GM23338 (cell line): Measurements from ENCODE around the gene MPPED1. TPM values are rescaled to one million over a fixed set of nuclear protein-coding genes. Genes with fewer than 3 reads are reported as not detected.

Source experiments
- ATAC-seq: fragments of 200-7000 bp; cut with Tn5 transposase; 3 replicates; pipeline ENCODE4 v1.9.1; 2020
- DNase-seq: peaks from one replicate; pipeline ENCODE4 v3.0.0-alpha.2; 2015; ENCODE audit warnings: low spot score
- H2AFZ ChIP-seq: fragments of 200-600 bp; sonication (generic); 2 replicates; pipeline ENCODE4 v1.8.0; 2016; ENCODE audit warnings: antibody characterized with exemption, mild to moderate bottlenecking, moderate library complexity
- H3F3A ChIP-seq: fragments of 200-600 bp; sonication (generic); replicated peaks from 2 replicates; pipeline ENCODE4 v1.8.0; 2017; ENCODE audit warnings: antibody characterized with exemption, mixed run types, low read depth
- H3K27ac ChIP-seq: fragments of 200-600 bp; sonication (generic); 2 replicates; pipeline ENCODE4 v1.6.1; 2016; ENCODE audit warnings: low read depth
- H3K27me3 ChIP-seq: fragments of 200-600 bp; sonication (generic); 2 replicates; pipeline ENCODE4 v1.8.0; 2016; ENCODE audit warnings: mild to moderate bottlenecking, mixed run types, moderate library complexity; ENCODE audit not compliant: insufficient read depth
- H3K36me3 ChIP-seq: fragments of 200-600 bp; sonication (generic); 2 replicates; pipeline ENCODE4 v1.8.0; 2016; ENCODE audit warnings: mild to moderate bottlenecking; ENCODE audit not compliant: insufficient read depth
- H3K4me1 ChIP-seq: fragments of 200-600 bp; sonication (generic); 2 replicates; pipeline ENCODE4 v1.8.0; 2016; ENCODE audit warnings: mild to moderate bottlenecking, moderate library complexity; ENCODE audit not compliant: insufficient read depth
- H3K4me2 ChIP-seq: fragments of 200-600 bp; sonication (generic); 2 replicates; pipeline ENCODE4 v1.7.1; 2017; ENCODE audit warnings: mixed run types
- H3K4me3 ChIP-seq: fragments of 200-600 bp; sonication (generic); 2 replicates; pipeline ENCODE4 v1.6.1; 2016; ENCODE audit warnings: mixed run types
- H3K79me2 ChIP-seq: fragments of 200-600 bp; sonication (generic); replicated peaks from 2 replicates; pipeline ENCODE4 v1.8.0; 2017; ENCODE audit warnings: mild to moderate bottlenecking; ENCODE audit not compliant: insufficient read depth
- H3K9me2 ChIP-seq: fragments of 200-600 bp; sonication (generic); 2 replicates; pipeline ENCODE4 v1.8.0; 2017; ENCODE audit not compliant: insufficient read depth
- H4K20me1 ChIP-seq: fragments of 200-600 bp; sonication (generic); replicated peaks from 2 replicates; pipeline ENCODE4 v1.8.0; 2017; ENCODE audit warnings: mild to moderate bottlenecking; ENCODE audit not compliant: insufficient read depth
- H3K27ac Mint-ChIP-seq: 2 replicates; pipeline ENCODE4 v1.8.0; 2020; ENCODE audit warnings: inconsistent platforms, mild to moderate bottlenecking, moderate library complexity, mixed read lengths
- H3K27me3 Mint-ChIP-seq: 3 replicates; pipeline ENCODE4 v1.8.0; 2022; ENCODE audit warnings: low read depth, mild to moderate bottlenecking, moderate library complexity, mixed read lengths, inconsistent platforms; ENCODE audit not compliant: insufficient read depth, poor library complexity
- H3K36me3 Mint-ChIP-seq: 3 replicates; pipeline ENCODE4 v1.8.0; 2021; ENCODE audit warnings: low read depth, mild to moderate bottlenecking, inconsistent platforms, moderate library complexity, mixed read lengths
- H3K4me1 Mint-ChIP-seq: 3 replicates; pipeline ENCODE4 v1.8.0; 2020; ENCODE audit warnings: mild to moderate bottlenecking, inconsistent platforms, mixed read lengths
- H3K4me3 Mint-ChIP-seq: 3 replicates; pipeline ENCODE4 v1.8.0; 2021; ENCODE audit warnings: moderate library complexity, mild to moderate bottlenecking, inconsistent platforms, mixed read lengths
- H3K9me3 Mint-ChIP-seq: 3 replicates; pipeline ENCODE4 v1.8.0; 2020; ENCODE audit warnings: moderate library complexity, mild to moderate bottlenecking, inconsistent platforms, mixed read lengths
- CREB1 ChIP-seq: fragments of 250-450 bp; sonication (Bioruptor Pico); IDR thresholded peaks from 2 replicates; pipeline ENCODE4 v1.5.0; 2020; ENCODE audit warnings: low read depth, mild to moderate bottlenecking, moderate library complexity
- ETS1 ChIP-seq: IDR thresholded peaks from 2 replicates; pipeline ENCODE4 v1.6.1; 2016; ENCODE audit warnings: antibody characterized with exemption
- EZH2 ChIP-seq: fragments of 200-600 bp; sonication (generic); IDR thresholded peaks from one replicate; pipeline ENCODE4 v1.8.0; 2017; ENCODE audit warnings: antibody characterized with exemption, mild to moderate bottlenecking, low read depth; ENCODE audit not compliant: unreplicated experiment
- EZH2phosphoT487 ChIP-seq: fragments of 200-600 bp; sonication (generic); IDR thresholded peaks from one replicate; pipeline ENCODE4 v1.8.1; 2018; ENCODE audit warnings: antibody characterized with exemption; ENCODE audit not compliant: unreplicated experiment
- JUNB ChIP-seq: IDR thresholded peaks from one replicate; pipeline ENCODE4 v1.6.1; 2016; ENCODE audit warnings: antibody characterized with exemption; ENCODE audit not compliant: unreplicated experiment
- NANOG ChIP-seq: IDR thresholded peaks from 2 replicates; pipeline ENCODE4 v1.6.1; 2016; ENCODE audit warnings: antibody characterized with exemption, borderline replicate concordance
- POLR2AphosphoS5 ChIP-seq: IDR thresholded peaks from 2 replicates; pipeline ENCODE4 v1.6.1; 2016; ENCODE audit warnings: antibody characterized with exemption, low read depth
- REST ChIP-seq: IDR thresholded peaks from one replicate; pipeline ENCODE4 v1.6.1; 2018; ENCODE audit warnings: antibody characterized with exemption; ENCODE audit not compliant: unreplicated experiment
- STAT1 ChIP-seq: IDR thresholded peaks from one replicate; pipeline ENCODE4 v1.6.1; 2016; ENCODE audit warnings: antibody characterized with exemption; ENCODE audit not compliant: unreplicated experiment
- ZNF114 ChIP-seq: fragments of 250-450 bp; sonication (Bioruptor Pico); IDR thresholded peaks from 2 replicates; pipeline ENCODE4 v1.5.0; 2020; ENCODE audit warnings: mild to moderate bottlenecking, moderate library complexity
- ZNF331 ChIP-seq: fragments of 250-450 bp; sonication (Bioruptor Pico); IDR thresholded peaks from 2 replicates; pipeline ENCODE4 v1.5.0; 2020; ENCODE audit warnings: low read depth, mild to moderate bottlenecking, moderate library complexity
- ZNF462 ChIP-seq: fragments of 250-450 bp; sonication (Bioruptor Pico); IDR thresholded peaks from 2 replicates; pipeline ENCODE4 v1.5.0; 2020; ENCODE audit warnings: mild to moderate bottlenecking, moderate library complexity
- polyA plus RNA-seq: library from polyadenylated mRNA; unstranded; fragments of >200 nt; fragmentation: Nextera tagmentation; extraction: Ambion mirVana; gene quantifications from 2 replicates; pipeline ENCODE4 v1.2.1, GENCODE V29; 2016
- total RNA-seq: library from RNA; depleted of rRNA; stranded (reverse); fragments of >200 nt; shearing (Covaris generic); gene quantifications from 2 replicates; pipeline ENCODE4 v1.2.3, GENCODE V29; 2014

Gene MPPED1
- total and polyA plus RNA-seq, 2 experiments from 2014 or later = 0.56 TPM; not detected in 1

- H3K4me3 Mint-ChIP-seq = no peak overlapping the region
- Histone ChIP-seq H3K27ac (no peak overlapping the region), H3K36me3 (no peaks in the 10 kb centered on the region), H2AFZ (no peak overlapping the region), H3K9me2 (peaks cover 5% of the 10 kb centered on the region; the same call in 1 of the 2 replicates), H3K4me1 (no peaks in the 10 kb centered on the region), H3K27me3 (no peaks in the 10 kb centered on the region), H3K4me2 (no peak overlapping the region), H3K4me3 (no peak overlapping the region), H3K79me2 (no peaks in the 10 kb centered on the region), H4K20me1 (no peaks in the 10 kb centered on the region), H3F3A (no peaks in the 10 kb centered on the region)
- H3K4me1 Mint-ChIP-seq = no peaks in the 10 kb centered on the region; the same call in 1 of the 3 replicates
- peaks cover 2% of the 10 kb centered on the region for H3K27me3 Mint-ChIP-seq
- no peak overlapping the region for H3K27ac Mint-ChIP-seq
- H3K36me3 Mint-ChIP-seq = peaks cover 15% of the 10 kb centered on the region; the same call in 2 of the 3 replicates
- ATAC-seq (no peak), DNase-seq (no peak)
- TF ChIP-seq JUNB = no peak
- no peak for TF ChIP-seq CREB1 (CRISPR knock-in tag)
- no peak for TF ChIP-seq EZH2
- no peak for TF ChIP-seq ZNF114 (CRISPR knock-in tag)
- no peak for TF ChIP-seq ZNF462 (CRISPR knock-in tag)
- TF ChIP-seq EZH2phosphoT487 = no peak
- TF ChIP-seq STAT1 = no peak
- no peak for TF ChIP-seq POLR2AphosphoS5
- TF ChIP-seq ZNF331 (CRISPR knock-in tag) = no peak
- TF ChIP-seq ETS1 = no peak
- no peak for TF ChIP-seq REST
- TF ChIP-seq NANOG = no peak
- H3K9me3 Mint-ChIP-seq = peaks cover 21% of the 10 kb centered on the region; the same call in 2 of the 3 replicates
Measured at GRCh38 chr22:43537019-43537585, 125.3 kb downstream of the MPPED1 start.
